ENCODE data around the gene ZNF772.

ZNF772 gene

GRCh38 chr19:57452307-57452706 lies 25.1 kb downstream of the ZNF772 start:
- DNase-seq (no peak), ATAC-seq (ENCODE audit: insufficient read depth, low read depth) (no peak)
- TF ChIP-seq EZH2 (IDR thresholded peaks at IDR 0.05; ENCODE audit: borderline replicate concordance, low read depth, low read length, severe bottlenecking), result no peak
- TF ChIP-seq, protein P1, sequence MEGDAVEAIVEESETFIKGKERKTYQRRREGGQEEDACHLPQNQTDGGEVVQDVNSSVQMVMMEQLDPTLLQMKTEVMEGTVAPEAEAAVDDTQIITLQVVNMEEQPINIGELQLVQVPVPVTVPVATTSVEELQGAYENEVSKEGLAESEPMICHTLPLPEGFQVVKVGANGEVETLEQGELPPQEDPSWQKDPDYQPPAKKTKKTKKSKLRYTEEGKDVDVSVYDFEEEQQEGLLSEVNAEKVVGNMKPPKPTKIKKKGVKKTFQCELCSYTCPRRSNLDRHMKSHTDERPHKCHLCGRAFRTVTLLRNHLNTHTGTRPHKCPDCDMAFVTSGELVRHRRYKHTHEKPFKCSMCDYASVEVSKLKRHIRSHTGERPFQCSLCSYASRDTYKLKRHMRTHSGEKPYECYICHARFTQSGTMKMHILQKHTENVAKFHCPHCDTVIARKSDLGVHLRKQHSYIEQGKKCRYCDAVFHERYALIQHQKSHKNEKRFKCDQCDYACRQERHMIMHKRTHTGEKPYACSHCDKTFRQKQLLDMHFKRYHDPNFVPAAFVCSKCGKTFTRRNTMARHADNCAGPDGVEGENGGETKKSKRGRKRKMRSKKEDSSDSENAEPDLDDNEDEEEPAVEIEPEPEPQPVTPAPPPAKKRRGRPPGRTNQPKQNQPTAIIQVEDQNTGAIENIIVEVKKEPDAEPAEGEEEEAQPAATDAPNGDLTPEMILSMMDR (IDR thresholded peaks at IDR 0.05; ENCODE audit: borderline replicate concordance, extremely low read depth, low read length, poor library complexity, severe bottlenecking), result no peak
- no peaks in the 10 kb centered on the region for H3K9me3 ChIP-seq (ENCODE audit: insufficient read depth, low read length, severe bottlenecking)
- no peaks in the 10 kb centered on the region for H4K20me1 ChIP-seq (ENCODE audit: insufficient read depth, low read length)
- H3K79me2 ChIP-seq (ENCODE audit: insufficient read depth, low read length), result no peaks in the 10 kb centered on the region
- no peaks in the 10 kb centered on the region for H3K27me3 ChIP-seq (ENCODE audit: insufficient read depth, low read length, poor library complexity)
- no peaks in the 10 kb centered on the region for H3K4me1 ChIP-seq (ENCODE audit: insufficient read depth, low read length)
- H2AFZ ChIP-seq (ENCODE audit: low read depth, low read length), result no peak overlapping the region
- H3K36me3 ChIP-seq (ENCODE audit: insufficient read depth, low read length), result 0 out of 2 replicates have a peak, but pooled peaks cover 5% of the 10 kb centered on the region
- H3K9ac ChIP-seq (ENCODE audit: low read depth, low read length), result no peak overlapping the region
- H3K4me3 ChIP-seq (ENCODE audit: low read depth in 1 of 2, low read length in 2 of 2), result no peak overlapping the region
- H3K4me2 ChIP-seq (ENCODE audit: insufficient read depth, low read length), result no peak overlapping the region
- no peak overlapping the region for H3K27ac ChIP-seq (ENCODE audit: low read length)

DNA sequence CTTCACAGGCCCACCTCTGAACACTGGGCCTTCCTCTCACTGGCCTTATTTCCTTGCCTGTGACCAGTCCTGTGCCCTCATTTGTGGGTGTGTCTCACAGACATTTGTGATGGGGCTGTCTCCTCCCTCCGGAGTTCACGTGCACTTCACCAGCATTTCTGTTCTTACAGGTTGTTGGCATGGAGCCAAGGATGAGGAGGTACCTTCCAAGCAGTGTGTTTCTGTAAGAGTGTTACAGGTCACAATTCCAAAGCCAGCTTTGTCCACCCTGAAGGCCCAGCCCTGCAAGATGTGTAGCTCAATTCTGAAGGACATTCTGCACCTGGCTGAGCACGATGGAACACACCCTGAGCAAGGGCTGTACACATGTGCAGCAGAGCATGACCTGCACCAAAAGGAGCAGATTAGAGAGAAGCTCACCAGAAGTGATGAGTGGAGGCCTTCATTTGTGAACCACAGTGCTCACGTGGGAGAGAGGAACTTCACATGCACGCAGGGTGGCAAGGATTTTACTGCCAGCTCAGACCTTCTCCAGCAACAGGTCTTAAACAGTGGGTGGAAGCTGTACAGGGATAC lies 34.2 kb downstream of the ZNF772 start:
- H3K27ac ChIP-seq (ENCODE audit: low read length), result no peak overlapping the region
- H2AFZ ChIP-seq (ENCODE audit: low read depth, low read length), result no peak overlapping the region
- no peak overlapping the region for H3K4me3 ChIP-seq (ENCODE audit: low read depth in 1 of 2, low read length in 2 of 2)
- no peaks in the 10 kb centered on the region for H3K9me3 ChIP-seq (ENCODE audit: insufficient read depth, low read length, severe bottlenecking)
- H3K79me2 ChIP-seq (ENCODE audit: insufficient read depth, low read length), result peaks cover 51% of the 10 kb centered on the region
- H3K4me1 ChIP-seq (ENCODE audit: insufficient read depth, low read length), result peaks cover 9% of the 10 kb centered on the region; the same call in 1 of the 2 replicates
- H4K20me1 ChIP-seq (ENCODE audit: insufficient read depth, low read length), result peaks cover 12% of the 10 kb centered on the region
- no peaks in the 10 kb centered on the region for H3K27me3 ChIP-seq (ENCODE audit: insufficient read depth, low read length, poor library complexity)
- DNase-seq (no peak), ATAC-seq (ENCODE audit: insufficient read depth, low read depth) (no peak)
- no peak overlapping the region for H3K4me2 ChIP-seq (ENCODE audit: insufficient read depth, low read length)
- H3K9ac ChIP-seq (ENCODE audit: low read depth, low read length), result no peak overlapping the region
- peaks cover 51% of the 10 kb centered on the region for H3K36me3 ChIP-seq (ENCODE audit: insufficient read depth, low read length)
- TF ChIP-seq EZH2 (IDR thresholded peaks at IDR 0.05; ENCODE audit: borderline replicate concordance, low read depth, low read length, severe bottlenecking), result no peak
- TF ChIP-seq, protein P1 (IDR thresholded peaks at IDR 0.05; ENCODE audit: borderline replicate concordance, extremely low read depth, low read length, poor library complexity, severe bottlenecking), result no peak

GRCh38 chr19:57441979-57442752 lies 35.2 kb downstream of the ZNF772 start:
- Histone ChIP-seq H3K4me3 (ENCODE audit: low read depth in 1 of 2, low read length in 2 of 2) (no peak overlapping the region), H4K20me1 (ENCODE audit: insufficient read depth, low read length) (peaks cover 16% of the 10 kb centered on the region), H3K79me2 (ENCODE audit: insufficient read depth, low read length) (peaks cover 61% of the 10 kb centered on the region), H3K27me3 (ENCODE audit: insufficient read depth, low read length, poor library complexity) (no peaks in the 10 kb centered on the region), H3K4me2 (ENCODE audit: insufficient read depth, low read length) (no peak overlapping the region), H3K36me3 (ENCODE audit: insufficient read depth, low read length) (peaks cover 55% of the 10 kb centered on the region), H3K9ac (ENCODE audit: low read depth, low read length) (no peak overlapping the region), H3K9me3 (ENCODE audit: insufficient read depth, low read length, severe bottlenecking) (no peaks in the 10 kb centered on the region), H3K27ac (ENCODE audit: low read length) (no peak overlapping the region), H2AFZ (ENCODE audit: low read depth, low read length) (no peak overlapping the region), H3K4me1 (ENCODE audit: insufficient read depth, low read length) (peaks cover 13% of the 10 kb centered on the region; the same call in 1 of the 2 replicates)
- TF ChIP-seq EZH2 (IDR thresholded peaks at IDR 0.05; ENCODE audit: borderline replicate concordance, low read depth, low read length, severe bottlenecking), result no peak
- TF ChIP-seq, protein P1 (IDR thresholded peaks at IDR 0.05; ENCODE audit: borderline replicate concordance, extremely low read depth, low read length, poor library complexity, severe bottlenecking), result no peak
- DNase-seq, result no peak
- no peak for ATAC-seq (ENCODE audit: insufficient read depth, low read depth)
